GM19043 (cell line): Measurements from ENCODE around the gene RHBDD1.
"Not testable (repeated sequence)": the region's sequence is repeated elsewhere in the genome, so short reads cannot be mapped to it uniquely, and the experiment has no call there.

ENCODE experiments used
- ATAC-seq: cut with Tn5 transposase; IDR thresholded peaks from one replicate; pipeline ENCODE4 v1.9.1; 2021; ENCODE audit warnings: low read depth; ENCODE audit not compliant: unreplicated experiment

Gene RHBDD1

DNA sequence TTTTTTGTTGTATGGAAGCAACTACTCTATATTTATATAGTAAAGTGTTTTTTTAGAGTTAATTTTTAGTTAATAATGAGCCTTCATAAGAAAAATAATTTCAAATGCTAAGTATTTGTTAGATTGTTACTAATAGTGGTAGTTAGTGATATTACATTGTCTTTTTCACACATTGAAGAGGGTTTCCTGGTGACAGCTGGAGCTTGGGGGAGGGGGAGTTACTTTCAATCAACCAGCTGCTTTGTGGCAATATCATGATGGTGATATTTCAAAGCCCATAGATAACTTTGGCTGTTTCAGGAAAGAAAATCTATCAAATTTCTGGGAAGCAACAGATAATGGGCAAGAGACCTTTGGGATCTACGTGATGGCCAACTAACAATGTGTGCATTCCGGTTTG lies 4.1 kb downstream of the RHBDD1 start:
- no peak for ATAC-seq

DNA sequence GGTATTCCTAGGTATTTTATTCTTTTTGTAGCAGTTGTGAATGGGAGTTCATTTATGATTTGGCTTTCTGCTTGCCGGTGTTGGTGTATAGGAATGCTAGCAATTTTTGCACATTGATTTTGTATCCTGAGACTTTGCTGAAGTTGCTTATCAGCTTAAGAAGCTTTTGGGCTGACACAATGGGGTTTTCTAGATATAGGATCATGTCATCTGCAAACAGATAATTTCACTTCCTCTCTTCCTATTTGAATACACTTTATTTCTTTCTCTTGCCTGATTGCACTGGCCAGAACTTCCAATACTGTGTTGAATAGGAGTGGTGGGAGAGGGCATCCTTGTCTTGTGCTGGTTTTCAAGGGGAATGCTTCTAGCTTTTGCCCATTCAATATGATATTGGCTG lies 7.1 kb downstream of the RHBDD1 start:
- ATAC-seq: not testable (repeated sequence)

DNA sequence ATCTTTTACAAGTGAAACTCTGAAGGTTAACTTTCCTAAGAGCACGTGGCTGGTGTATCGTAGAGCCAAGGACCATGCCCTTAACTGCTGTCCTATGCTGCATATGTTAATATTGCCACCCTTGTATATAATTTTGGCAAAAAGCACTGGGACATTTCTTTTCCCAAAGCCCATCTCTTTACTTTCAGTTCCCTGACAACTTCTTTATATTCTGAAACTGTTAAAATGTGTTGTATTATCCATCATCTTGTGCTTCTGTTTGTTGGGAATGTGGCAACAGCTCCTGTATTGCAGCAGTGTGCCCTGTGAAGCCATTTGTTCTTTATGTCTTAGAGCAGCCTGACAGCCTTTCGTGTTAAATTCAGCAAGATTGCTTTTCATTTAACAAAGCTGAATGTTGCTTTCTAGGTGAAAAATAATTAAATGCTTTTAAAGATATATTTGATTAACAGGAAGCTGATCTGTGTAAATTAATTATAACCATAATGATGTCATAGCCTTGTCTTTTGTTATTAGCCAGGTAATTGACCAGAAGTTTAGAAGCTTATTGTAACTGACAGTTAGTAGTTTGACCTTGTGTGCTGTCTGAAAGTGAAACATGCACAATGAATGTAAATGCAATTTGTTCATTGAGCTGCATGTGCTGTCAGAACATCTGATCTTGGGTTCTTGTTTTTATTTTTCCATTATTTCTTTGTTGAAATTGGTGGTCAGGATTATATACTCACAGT lies 9.7 kb downstream of the RHBDD1 start:
- peak; percentile 51 for ATAC-seq

DNA sequence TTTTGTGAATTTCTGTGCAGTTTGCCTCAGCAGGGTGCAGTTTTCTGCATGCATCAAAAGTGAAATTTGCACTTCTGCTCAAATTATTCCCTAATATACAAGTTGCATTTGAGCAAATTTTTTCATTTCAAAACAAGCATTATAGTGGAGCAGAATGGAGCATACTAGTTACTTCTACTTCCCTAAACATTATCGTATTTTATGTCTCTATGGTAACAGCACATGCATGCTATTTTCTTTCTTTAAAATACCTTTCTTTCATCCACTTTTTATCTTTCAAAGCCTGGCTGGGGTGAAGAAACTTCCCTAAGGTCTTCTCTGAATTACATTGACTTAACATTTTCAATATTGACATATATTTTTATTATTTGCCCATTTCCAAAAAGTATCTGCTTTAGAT lies 11.2 kb downstream of the RHBDD1 start:
- ATAC-seq: no peak

DNA sequence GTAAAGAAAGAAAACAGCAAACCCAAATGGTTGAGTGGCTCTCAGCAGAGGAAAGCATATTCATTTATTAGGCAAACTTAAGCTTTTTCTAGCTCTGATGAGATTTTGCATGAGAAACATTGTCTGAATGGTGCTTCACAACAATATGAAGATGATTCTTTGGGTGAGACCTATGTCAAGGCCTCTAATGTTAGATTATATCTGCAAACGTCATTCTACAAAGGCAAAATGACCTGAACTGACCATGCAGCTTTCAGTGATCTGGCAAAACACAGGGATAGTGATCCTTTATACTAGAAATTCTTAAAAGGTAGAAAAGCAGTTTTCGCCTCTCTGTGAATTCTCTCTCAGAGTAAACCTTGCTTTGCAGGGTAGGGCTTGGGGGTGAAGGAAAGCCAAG lies 11.7 kb downstream of the RHBDD1 start:
- no peak for ATAC-seq

DNA sequence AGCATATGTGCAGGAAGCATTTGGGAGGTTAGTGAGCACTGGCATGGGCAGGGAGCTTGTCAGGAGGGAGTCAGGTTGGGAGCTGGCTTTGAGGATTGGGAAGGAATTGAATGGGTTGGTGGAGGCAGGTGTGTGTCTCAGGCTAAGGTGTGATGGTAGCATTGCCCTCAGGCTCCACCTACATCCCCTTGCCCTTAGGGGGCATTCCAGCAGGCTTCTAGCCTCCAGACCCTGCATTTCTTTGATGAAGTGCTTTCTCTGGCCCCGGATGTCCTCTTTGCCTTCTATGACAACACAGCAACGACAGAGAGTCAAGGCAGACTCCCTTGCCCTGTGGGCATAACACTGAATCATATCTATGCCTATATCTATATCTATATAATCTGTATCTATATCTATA lies 13.5 kb downstream of the RHBDD1 start:
- no peak for ATAC-seq

DNA sequence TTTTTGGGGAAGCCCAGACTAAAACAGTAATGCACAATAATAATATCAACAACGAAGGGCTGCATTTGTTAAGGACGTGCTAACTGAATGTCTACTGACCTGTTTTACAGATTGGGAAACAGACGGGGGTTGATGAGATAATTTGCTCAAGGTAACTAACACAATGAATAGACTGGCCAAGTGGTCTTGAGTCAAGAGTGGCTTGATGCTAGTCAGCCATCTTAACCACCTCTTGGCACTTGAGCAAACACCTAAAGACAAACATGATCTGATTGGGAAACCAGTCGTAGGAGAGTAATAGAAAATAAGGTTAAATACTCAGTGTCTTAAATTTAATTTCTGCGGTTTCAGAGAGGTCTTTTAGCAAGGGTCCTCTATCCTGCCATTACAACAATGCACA lies 14.2 kb downstream of the RHBDD1 start:
- ATAC-seq: no peak

DNA sequence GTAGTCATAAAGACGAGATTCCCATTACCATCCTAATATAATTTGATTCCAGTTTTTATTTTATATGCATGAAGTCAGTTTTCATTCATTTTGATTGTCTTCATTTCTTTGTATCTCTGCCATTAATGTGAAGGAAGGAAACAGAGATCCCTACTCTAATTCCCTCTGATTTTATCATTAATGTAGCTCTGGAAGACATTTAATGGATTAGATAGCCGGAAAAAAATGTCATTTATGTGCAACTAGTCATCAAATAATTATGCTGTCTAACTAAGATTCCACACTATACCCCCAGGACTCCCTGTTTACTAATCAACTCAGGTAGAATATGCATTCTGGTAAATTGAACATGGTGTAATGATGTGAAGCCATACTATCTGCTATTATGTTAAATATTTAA lies 19.9 kb downstream of the RHBDD1 start:
- no peak for ATAC-seq

DNA sequence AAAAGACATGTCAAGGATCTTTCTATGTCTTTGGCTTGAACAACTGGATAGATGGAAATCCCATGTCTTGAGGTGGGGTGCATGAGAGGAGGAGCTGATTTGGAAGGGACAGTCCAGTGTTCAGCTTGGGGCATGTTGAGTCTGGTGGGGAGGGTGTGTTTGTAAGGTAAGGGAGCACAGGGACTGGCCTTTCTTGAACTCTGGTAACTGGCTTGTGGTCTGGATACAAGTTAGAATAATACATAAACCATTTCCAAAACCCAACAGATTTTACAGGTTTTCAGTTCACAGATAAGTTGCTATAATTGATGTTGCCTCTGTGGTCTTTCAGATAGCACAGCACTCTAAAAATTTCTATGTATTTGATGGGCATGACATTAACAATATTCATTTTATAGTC lies 24.2 kb downstream of the RHBDD1 start:
- ATAC-seq: no peak

DNA sequence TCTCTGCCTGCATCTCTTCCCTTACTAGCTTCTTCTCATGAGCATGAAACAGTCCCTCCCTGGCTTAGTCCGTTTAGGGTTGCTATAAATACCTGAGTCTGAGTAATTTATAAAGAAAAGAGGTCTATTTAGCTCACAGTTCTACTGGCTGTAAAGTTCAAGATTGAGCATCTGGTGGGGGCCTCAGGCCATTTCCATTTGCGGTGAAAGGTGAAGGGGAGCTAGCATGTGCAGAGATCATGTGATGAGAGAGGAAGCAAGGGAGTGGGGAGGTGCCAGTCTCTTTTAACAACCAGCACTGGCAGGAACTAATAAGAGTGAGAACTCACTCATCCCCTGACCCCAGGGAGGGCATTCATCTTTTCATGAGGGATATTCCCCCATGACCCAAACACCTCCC lies 26.8 kb downstream of the RHBDD1 start:
- ATAC-seq: peak; percentile 35

DNA sequence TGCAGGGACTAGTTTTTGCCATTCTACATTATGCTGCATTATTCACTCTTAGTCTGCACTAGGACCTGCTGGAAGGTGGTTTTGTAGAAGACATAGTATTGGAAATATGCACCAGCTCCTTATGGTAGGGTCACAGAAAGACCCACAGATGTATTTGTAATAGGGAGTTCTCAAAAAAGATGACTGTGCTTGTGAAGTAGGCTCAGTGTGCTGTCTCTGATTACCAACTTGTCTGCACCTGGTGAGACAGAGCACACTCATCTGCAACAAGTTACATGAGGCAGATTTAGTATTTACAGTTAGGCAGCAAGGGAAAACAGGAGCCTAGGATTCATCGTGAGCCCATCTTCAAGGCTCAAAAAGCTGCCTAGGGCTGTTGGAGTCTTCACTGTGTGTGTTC lies 29.4 kb downstream of the RHBDD1 start:
- no peak for ATAC-seq

DNA sequence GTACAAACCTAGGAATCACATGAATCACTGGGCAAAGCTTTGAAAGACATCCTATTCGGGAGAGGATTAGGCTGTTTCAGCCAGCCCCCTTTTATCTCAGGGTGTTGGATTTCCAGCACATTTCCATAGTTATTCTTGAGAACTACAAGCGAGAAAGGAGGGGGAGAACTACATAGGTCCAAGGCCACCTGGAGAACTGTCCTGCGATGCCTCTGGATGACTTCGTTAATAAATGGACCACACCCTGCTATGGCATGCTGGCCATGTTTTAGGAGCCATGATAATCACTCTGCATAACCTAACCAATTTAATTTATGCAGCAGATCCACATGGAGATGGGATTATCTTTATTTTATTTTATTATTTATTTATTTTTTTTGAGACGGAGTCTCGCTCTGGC lies 29.9 kb downstream of the RHBDD1 start:
- ATAC-seq: no peak

DNA sequence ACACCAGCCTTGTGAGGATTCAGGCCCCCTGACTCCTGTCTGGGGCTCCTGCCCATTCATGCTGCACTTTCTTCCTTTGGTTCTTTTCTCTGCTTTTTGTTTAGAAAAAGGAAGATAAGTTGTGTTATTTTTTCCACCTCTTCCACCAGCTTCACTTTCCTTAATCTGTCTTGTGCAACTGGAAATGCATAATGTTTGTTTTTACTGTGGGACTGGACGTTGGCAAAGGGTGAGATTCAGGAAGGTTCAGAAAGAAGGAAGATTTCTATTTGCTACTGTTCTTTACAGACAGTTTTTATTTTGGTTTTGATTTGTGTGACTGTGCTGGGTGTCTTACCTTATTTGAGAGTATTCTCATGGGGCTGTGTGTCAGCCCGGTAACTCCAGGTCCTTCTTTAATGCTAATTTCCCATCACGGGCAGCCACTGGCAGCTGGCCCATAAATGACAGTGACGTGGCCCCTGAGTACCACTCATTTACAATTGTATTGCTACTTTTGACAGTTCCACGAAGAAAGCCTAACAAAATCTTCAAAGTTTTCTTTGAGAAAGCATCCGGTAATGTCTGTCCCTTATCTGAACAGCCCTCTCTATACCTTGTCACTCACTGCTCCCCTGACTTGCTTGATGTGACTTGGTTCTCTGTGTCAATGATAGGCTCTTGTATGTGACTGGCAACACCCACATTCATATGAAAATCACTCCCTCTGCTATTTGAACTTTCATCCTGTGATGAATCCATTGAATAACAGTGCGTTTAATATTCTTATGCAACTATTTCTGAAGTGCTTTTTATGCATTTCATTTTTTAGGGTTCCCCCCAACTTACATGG lies 32.7 kb downstream of the RHBDD1 start:
- no peak for ATAC-seq

DNA sequence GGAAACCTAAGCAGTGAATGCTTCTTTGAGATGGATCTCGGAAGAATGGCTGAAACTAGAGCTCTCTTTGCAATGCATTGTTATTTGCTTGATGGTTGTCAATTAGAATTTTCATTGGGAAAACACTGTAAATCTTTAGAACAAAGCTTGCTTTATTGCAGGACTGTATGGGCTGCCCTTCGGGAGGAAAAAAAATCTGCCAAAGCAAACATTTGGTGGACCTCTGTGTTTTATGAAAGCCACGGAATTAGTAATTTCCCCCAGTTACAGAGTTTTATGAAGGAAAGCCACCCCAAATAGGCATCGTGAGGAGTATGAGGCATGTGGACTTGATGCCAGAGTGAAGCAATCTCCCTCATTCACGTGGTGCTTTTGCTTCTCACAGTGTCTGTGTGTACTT lies 33.5 kb downstream of the RHBDD1 start:
- ATAC-seq: no peak

DNA sequence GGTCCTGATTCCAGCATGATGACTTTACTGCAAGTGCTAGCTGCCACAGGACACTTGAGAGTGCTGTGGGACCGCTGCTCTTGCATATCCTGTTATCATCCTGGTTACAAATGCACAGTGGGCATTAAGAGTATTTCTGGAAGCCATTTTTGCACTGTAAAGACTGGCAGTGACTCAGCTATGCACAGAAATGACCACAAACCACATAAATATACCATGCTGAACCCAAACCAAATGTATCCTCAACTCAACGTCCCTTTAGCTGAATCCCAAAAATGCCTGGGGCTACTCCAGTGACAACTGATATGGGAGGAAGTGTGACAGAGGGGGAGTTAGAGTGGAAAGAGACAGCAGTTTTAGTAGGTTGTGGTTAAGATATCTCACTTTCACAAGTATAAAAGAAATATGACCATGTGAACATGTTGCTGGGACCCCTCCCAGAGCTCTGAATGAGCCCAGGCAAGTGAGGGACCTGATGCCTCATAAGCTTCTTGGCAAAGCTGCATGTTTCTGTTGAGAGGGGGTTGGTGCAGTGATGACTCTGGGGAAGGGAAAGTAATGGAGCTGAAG lies 37.3 kb downstream of the RHBDD1 start:
- ATAC-seq: peak; percentile 58

DNA sequence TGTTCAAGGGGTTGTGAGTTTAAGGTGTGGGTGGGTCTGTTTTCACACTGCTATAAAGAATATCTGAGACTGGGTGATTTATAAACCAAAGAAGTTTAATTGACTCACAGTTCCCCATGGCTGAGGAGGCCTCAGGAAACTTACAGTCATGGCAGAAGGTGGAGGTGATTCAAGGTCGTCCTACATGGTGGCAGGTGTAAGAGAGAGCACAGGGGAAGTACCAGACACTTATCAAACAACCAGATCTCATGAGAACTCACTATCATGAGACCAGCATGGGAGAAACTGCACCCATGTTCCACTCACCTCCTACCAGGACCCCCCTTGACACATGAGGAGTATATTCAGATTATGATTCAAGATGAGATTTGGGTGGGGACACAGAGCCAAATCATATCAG lies 38.0 kb downstream of the RHBDD1 start:
- no peak for ATAC-seq

DNA sequence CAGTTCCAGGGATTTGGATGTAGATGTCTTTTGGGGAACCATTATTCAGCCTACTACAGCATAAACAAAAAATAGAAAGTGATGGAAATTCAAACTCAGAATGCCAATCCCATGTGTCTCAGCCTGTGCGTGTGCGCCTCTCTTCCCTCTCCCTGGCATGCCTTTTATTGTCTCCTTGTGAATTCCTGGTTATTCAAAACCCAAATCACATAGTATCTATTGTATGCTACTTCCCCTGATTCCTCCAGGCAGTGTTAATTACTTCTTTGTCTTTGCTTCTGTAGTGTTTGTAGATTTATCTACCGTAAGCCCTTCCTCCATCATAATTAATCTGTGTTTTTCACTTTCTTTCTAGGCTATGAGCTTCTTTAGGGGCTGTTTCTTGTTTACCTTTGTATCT lies 38.9 kb downstream of the RHBDD1 start:
- no peak for ATAC-seq

DNA sequence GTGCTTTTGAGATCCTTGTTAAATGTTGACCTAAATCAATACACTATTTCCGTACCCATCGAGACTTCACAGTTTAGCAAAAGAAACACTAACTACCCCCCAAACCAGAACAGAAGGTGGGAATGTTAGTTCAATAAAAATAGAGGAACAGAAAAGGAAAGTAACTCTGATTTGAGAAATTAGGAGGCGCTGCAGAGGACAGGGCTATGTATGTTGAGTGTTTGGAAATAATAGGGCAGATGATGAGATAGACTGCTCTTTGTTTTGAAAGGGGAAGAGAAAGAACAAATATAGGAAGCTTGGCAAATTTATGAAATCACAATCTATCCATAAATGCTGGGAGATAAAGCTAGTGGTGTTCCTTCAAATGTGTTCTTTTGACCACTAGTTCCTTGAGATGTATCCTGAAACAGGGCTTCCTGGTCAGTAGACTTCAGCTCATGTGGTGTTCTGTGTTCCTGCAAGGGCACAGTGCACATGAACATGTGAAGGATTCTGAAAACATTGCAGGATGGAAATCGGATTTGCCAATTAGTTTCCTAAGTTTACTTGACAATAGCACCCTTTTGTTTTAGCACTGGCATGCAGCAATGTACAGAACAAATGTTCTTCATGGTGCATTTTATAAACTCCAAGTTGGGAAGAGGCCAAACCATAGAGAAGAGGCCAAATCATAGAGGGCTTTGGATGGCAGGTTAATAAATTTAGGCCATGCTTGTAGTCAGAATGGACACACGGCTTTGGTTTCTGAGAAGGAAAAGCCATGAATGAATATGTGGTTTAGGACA lies 39.8 kb downstream of the RHBDD1 start:
- ATAC-seq: peak; percentile 55

DNA sequence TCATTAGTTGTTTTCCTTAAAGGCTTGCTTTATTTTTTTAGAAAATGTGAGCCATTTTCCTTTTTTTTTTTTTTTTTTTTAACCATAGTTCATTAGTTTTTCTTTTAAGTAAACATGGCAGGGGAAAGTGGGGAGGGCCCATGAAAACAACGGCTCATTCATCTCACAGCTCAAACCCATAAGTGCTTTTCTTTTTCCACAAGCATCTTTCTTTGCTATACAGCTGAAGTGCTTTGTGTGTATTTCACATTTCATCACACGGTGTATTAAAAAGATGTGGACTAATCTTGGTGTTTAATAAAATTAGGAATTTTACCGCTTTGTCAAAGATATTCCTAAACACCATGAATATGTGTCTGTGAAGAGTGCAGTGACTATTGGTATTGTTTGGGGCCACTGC lies 41.6 kb downstream of the RHBDD1 start:
- ATAC-seq: no peak

DNA sequence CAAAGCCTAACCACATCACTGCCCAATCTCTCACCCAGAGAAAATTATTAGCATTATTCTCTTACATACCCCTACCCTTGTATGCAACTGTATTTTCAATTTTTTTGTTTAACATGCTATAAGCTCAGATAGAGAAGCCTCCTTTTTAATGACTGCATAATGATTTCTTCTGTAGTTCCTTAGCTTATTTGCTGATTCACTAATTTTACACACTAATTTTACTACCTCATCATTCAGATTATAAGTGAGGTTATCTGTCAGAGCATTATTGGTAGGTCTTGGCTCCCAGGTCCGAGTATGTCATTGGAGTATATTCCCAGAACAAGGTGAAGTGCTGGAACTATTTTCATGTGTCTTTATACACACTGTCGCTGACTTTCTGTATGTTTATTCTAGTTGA lies 45.4 kb downstream of the RHBDD1 start:
- no peak for ATAC-seq

DNA sequence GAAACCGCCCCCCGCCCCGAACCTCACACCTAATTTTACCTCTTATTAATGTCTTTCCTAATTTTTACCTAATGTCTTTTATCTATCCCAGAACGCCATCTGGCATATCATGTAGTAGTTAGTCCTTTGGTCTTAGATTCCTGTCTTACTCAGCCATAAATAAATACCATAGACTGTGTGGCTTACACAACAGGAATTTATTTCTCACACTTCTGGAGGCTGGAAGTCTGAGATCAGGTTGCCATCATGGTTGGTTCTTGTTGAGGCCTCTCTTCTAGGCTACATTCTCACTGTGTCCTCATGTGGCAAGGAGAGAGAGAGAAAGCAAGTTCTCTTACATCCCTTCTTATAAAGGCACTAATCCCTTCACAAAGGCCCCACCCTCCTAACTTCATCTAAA lies 46.8 kb downstream of the RHBDD1 start:
- no peak for ATAC-seq
